ENCODE results near the gene SCN11A. TPM values are rescaled to one million over a fixed set of nuclear protein-coding genes. Genes with fewer than 3 reads are reported as not detected.

SCN11A gene
- total and polyA plus RNA-seq, 2 donors (not counting 1 experiment from before 2014, with no cell fraction given) = 0.01 to 0.17 TPM

DNA sequence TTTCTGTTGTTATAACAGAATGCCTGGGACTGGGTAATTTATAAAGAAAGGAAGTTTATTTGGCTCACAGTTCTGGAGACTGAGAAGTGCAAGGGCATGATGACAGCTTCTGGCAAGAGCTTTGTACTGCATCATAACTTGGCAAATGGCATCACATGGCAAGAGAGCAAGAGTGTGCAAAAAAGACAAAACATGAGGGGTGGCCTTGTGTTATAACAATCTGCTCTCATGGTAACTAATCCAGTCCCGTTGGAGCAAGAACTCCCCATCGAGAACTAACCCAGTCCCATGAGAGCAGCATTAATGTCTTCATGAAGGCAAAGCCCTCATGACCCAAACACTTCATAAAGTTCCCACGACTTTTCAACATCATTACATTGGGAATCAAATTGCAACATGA is 23.2 kb downstream of the SCN11A start:
- H3K36me3 ChIP-seq (ENCODE audit: control insufficient read depth, insufficient read depth, low read length) = no peaks in the 10 kb centered on the region
- H2AFZ ChIP-seq (ENCODE audit: low read length) = no peak overlapping the region
- no peaks in the 10 kb centered on the region for H3K4me1 ChIP-seq (ENCODE audit: control insufficient read depth, extremely low read depth, insufficient read depth, low read length)
- TF ChIP-seq EZH2 (IDR thresholded peaks at IDR 0.05; ENCODE audit: low read length, missing control alignments) = no peak
- TF ChIP-seq, protein P1, sequence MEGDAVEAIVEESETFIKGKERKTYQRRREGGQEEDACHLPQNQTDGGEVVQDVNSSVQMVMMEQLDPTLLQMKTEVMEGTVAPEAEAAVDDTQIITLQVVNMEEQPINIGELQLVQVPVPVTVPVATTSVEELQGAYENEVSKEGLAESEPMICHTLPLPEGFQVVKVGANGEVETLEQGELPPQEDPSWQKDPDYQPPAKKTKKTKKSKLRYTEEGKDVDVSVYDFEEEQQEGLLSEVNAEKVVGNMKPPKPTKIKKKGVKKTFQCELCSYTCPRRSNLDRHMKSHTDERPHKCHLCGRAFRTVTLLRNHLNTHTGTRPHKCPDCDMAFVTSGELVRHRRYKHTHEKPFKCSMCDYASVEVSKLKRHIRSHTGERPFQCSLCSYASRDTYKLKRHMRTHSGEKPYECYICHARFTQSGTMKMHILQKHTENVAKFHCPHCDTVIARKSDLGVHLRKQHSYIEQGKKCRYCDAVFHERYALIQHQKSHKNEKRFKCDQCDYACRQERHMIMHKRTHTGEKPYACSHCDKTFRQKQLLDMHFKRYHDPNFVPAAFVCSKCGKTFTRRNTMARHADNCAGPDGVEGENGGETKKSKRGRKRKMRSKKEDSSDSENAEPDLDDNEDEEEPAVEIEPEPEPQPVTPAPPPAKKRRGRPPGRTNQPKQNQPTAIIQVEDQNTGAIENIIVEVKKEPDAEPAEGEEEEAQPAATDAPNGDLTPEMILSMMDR (conservative IDR thresholded peaks at IDR 0.05 in 1 of 2, IDR thresholded peaks at IDR 0.05 in 1 of 2; ENCODE audit: low read depth in 1 of 2, low read length in 2 of 2) = no peak
- H3K4me2 ChIP-seq (ENCODE audit: extremely low read depth, insufficient read depth, low read length) = no peak overlapping the region
- H3K4me3 ChIP-seq (replicated peaks in 1 of 4; ENCODE audit: control extremely low read depth in 1 of 4, insufficient read depth in 1 of 4, low read depth in 3 of 4, low read length in 4 of 4) = no peak overlapping the region
- no peak overlapping the region for H3K9ac ChIP-seq (ENCODE audit: insufficient read depth, low read length)
- H3K79me2 ChIP-seq (ENCODE audit: control insufficient read depth, insufficient read depth, low read length) = no peaks in the 10 kb centered on the region
- peaks cover 5% of the 10 kb centered on the region for H3K27me3 ChIP-seq (ENCODE audit: control insufficient read depth, insufficient read depth, low read length)
- no peaks in the 10 kb centered on the region for H4K20me1 ChIP-seq (ENCODE audit: control insufficient read depth, extremely low read depth, insufficient read depth, low read length)
- no peaks in the 10 kb centered on the region for H3K9me3 ChIP-seq (ENCODE audit: control insufficient read depth, insufficient read depth, low read depth, low read length)
- DNase-seq (ENCODE audit: low read depth in 2 of 2) = no peak
- no peak overlapping the region for H3K27ac ChIP-seq (ENCODE audit: insufficient read depth, low read length)

DNA sequence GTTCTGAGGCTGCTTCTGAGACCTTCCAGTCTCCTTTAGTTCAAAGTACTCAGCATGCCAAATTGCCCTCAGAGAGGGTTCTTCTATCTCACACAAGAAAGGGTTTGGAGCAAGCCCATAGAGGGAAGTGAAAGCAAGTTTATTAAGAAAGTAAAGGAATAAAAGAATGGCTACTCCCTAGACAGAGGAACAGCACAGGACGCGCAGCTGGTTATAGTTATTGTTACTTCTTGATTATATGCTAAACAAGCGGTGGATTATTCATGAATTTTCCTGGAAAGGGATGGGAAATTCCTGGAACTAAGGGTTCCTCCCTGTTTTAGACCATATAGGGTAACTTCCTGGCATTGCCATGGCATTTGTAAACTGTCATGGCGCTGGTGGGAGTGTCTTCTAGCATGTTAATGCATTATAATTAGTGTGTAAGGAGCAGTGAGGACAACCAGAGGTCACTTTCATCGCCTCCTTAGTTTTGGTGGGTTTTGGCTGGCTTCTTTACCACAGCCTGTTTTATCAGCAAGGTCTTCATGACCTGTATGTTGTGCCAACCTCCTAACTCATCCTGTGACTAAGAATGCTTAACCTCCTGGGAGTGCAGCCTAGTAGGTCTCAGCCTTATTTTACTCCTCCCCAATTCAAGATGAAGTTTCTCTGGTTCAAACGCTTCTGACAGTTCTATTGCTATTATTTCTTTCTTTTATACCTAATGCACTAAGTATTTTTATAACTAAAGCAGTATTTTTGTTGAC is 26.3 kb downstream of the SCN11A start:
- no peak overlapping the region for H3K4me2 ChIP-seq (ENCODE audit: extremely low read depth, insufficient read depth, low read length)
- no peaks in the 10 kb centered on the region for H3K9me3 ChIP-seq (ENCODE audit: control insufficient read depth, insufficient read depth, low read depth, low read length)
- H3K4me3 ChIP-seq (replicated peaks in 1 of 4; ENCODE audit: control extremely low read depth in 1 of 4, insufficient read depth in 1 of 4, low read depth in 3 of 4, low read length in 4 of 4) = no peak overlapping the region
- no peaks in the 10 kb centered on the region for H3K4me1 ChIP-seq (ENCODE audit: control insufficient read depth, extremely low read depth, insufficient read depth, low read length)
- H3K27ac ChIP-seq (ENCODE audit: insufficient read depth, low read length) = no peak overlapping the region
- H3K9ac ChIP-seq (ENCODE audit: insufficient read depth, low read length) = no peak overlapping the region
- DNase-seq (ENCODE audit: low read depth in 2 of 2) = peak in 1 of 2 donors; percentile 20
- no peak overlapping the region for H2AFZ ChIP-seq (ENCODE audit: low read length)
- no peaks in the 10 kb centered on the region for H3K36me3 ChIP-seq (ENCODE audit: control insufficient read depth, insufficient read depth, low read length)
- H3K79me2 ChIP-seq (ENCODE audit: control insufficient read depth, insufficient read depth, low read length) = no peaks in the 10 kb centered on the region
- TF ChIP-seq EZH2 (IDR thresholded peaks at IDR 0.05; ENCODE audit: low read length, missing control alignments) = no peak
- TF ChIP-seq, protein P1 (conservative IDR thresholded peaks at IDR 0.05 in 1 of 2, IDR thresholded peaks at IDR 0.05 in 1 of 2; ENCODE audit: low read depth in 1 of 2, low read length in 2 of 2) = no peak
- no peaks in the 10 kb centered on the region for H4K20me1 ChIP-seq (ENCODE audit: control insufficient read depth, extremely low read depth, insufficient read depth, low read length)
- H3K27me3 ChIP-seq (ENCODE audit: control insufficient read depth, insufficient read depth, low read length) = peaks cover 5% of the 10 kb centered on the region

DNA sequence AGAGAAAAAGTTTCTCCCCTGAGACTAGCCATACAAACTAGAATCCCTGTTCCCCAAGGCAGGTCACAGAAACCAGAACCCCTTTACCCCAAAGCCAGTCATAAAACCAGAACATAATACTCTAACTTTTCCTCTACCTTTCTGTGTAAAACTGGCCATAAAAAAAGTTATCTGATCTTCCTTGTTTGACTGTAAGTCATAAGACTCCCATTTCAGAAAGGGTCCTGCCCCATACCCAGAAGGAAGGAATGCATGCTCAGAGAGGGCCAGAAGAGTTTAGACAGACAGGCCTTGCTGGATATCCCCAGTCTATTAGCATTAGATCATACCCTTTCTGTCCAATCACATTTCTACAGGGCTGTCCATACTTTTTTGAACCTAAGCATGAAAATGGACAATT is 27.2 kb downstream of the SCN11A start:
- Histone ChIP-seq H3K4me1 (ENCODE audit: control insufficient read depth, extremely low read depth, insufficient read depth, low read length) (no peaks in the 10 kb centered on the region), H3K4me3 (replicated peaks in 1 of 4; ENCODE audit: control extremely low read depth in 1 of 4, insufficient read depth in 1 of 4, low read depth in 3 of 4, low read length in 4 of 4) (no peak overlapping the region), H4K20me1 (ENCODE audit: control insufficient read depth, extremely low read depth, insufficient read depth, low read length) (no peaks in the 10 kb centered on the region), H3K36me3 (ENCODE audit: control insufficient read depth, insufficient read depth, low read length) (no peaks in the 10 kb centered on the region), H3K9me3 (ENCODE audit: control insufficient read depth, insufficient read depth, low read depth, low read length) (no peaks in the 10 kb centered on the region), H3K9ac (ENCODE audit: insufficient read depth, low read length) (no peak overlapping the region), H3K27ac (ENCODE audit: insufficient read depth, low read length) (no peak overlapping the region), H3K4me2 (ENCODE audit: extremely low read depth, insufficient read depth, low read length) (no peak overlapping the region), H3K79me2 (ENCODE audit: control insufficient read depth, insufficient read depth, low read length) (no peaks in the 10 kb centered on the region), H3K27me3 (ENCODE audit: control insufficient read depth, insufficient read depth, low read length) (peaks cover 5% of the 10 kb centered on the region), H2AFZ (ENCODE audit: low read length) (no peak overlapping the region)
- no peak for DNase-seq (ENCODE audit: low read depth in 2 of 2)
- no peak for TF ChIP-seq EZH2 (IDR thresholded peaks at IDR 0.05; ENCODE audit: low read length, missing control alignments)
- TF ChIP-seq, protein P1 (conservative IDR thresholded peaks at IDR 0.05 in 1 of 2, IDR thresholded peaks at IDR 0.05 in 1 of 2; ENCODE audit: low read depth in 1 of 2, low read length in 2 of 2) = no peak
